ENCODE results near the gene FAS.

Gene FAS

GRCh38 chr10:88990384-88991160 lies at the start of gene FAS:
TSS of gene FAS (plus strand) at chr10:88990798. CDS start at chr10:88990877, 79 bp downstream.
- DNase-seq (ENCODE audit: low read depth in 2 of 2): peak; percentile 63 to 69

- DNase-seq (ENCODE audit: low read depth in 2 of 2): no peak
Measured at GRCh38 chr10:88941026-88941425, 49.6 kb upstream of the FAS start.

GRCh38 chr10:88943778-88944177 lies 46.8 kb upstream of the FAS start:
- no peak for DNase-seq (ENCODE audit: low read depth in 2 of 2)

- DNase-seq (ENCODE audit: low read depth in 2 of 2): no peak
Measured at GRCh38 chr10:88944813-88945212, 45.8 kb upstream of the FAS start.

GRCh38 chr10:88946200-88946599 lies 44.4 kb upstream of the FAS start:
- no peak for DNase-seq (ENCODE audit: low read depth in 2 of 2)

- no peak for DNase-seq (ENCODE audit: low read depth in 2 of 2)
Measured at GRCh38 chr10:88946965-88947590, 43.5 kb upstream of the FAS start.

- no peak for DNase-seq (ENCODE audit: low read depth in 2 of 2)
Measured at GRCh38 chr10:88949051-88949450, 41.5 kb upstream of the FAS start.

- no peak for DNase-seq (ENCODE audit: low read depth in 2 of 2)
Measured at GRCh38 chr10:88949912-88950837, 40.4 kb upstream of the FAS start.

GRCh38 chr10:88952647-88953111 lies 37.9 kb upstream of the FAS start, which contains the start of gene ACTA2:
TSS of gene ACTA2 (minus strand) at chr10:88952773. CDS start at chr10:88948930, 3,843 bp downstream.
- DNase-seq (ENCODE audit: low read depth in 2 of 2): no peak

GRCh38 chr10:88953662-88954061 lies 36.9 kb upstream of the FAS start:
- no peak for DNase-seq (ENCODE audit: low read depth in 2 of 2)

GRCh38 chr10:88954458-88955083 lies 36.0 kb upstream of the FAS start:
- DNase-seq (ENCODE audit: low read depth in 2 of 2): no peak

GRCh38 chr10:88957381-88957780 lies 33.2 kb upstream of the FAS start:
- DNase-seq (ENCODE audit: low read depth in 2 of 2): no peak

GRCh38 chr10:88958721-88959120 lies 31.9 kb upstream of the FAS start:
- DNase-seq (ENCODE audit: low read depth in 2 of 2): no peak

GRCh38 chr10:88960802-88961201 lies 29.8 kb upstream of the FAS start:
- DNase-seq (ENCODE audit: low read depth in 2 of 2): no peak

- DNase-seq (ENCODE audit: low read depth in 2 of 2): no peak
Measured at GRCh38 chr10:88961266-88961665, 29.3 kb upstream of the FAS start.

GRCh38 chr10:88962336-88962735 lies 28.3 kb upstream of the FAS start:
- no peak for DNase-seq (ENCODE audit: low read depth in 2 of 2)

- DNase-seq (ENCODE audit: low read depth in 2 of 2): no peak
Measured at GRCh38 chr10:88963318-88963717, 27.3 kb upstream of the FAS start.

GRCh38 chr10:88964360-88964759 lies 26.2 kb upstream of the FAS start:
- no peak for DNase-seq (ENCODE audit: low read depth in 2 of 2)

- DNase-seq (ENCODE audit: low read depth in 2 of 2): no peak
Measured at GRCh38 chr10:88964869-88965415, 25.7 kb upstream of the FAS start.

GRCh38 chr10:88966797-88967196 lies 23.8 kb upstream of the FAS start:
- DNase-seq (ENCODE audit: low read depth in 2 of 2): no peak

- no peak for DNase-seq (ENCODE audit: low read depth in 2 of 2)
Measured at GRCh38 chr10:88968391-88968790, 22.2 kb upstream of the FAS start.
